HEK293 (cell line): ENCODE measurements around the gene CCNL1.

Experiments
- CTCF ChIA-PET: fragments of 350-600 bp; formaldehyde crosslinking; extraction: SDS; loops from one replicate; lab custom pipeline; 2021; ENCODE audit warnings: antibody characterized with exemption; lab: Yijun Ruan, JAX
- POLR2A ChIA-PET: fragments of 300-600 bp; formaldehyde crosslinking; extraction: SDS; loops from one replicate; lab custom pipeline; 2020; ENCODE audit warnings: antibody characterized with exemption, inconsistent platforms; lab: Yijun Ruan, JAX
- H3K27ac ChIP-seq: fragments of 200-500 bp; sonication (Bioruptor generic); 2 replicates; pipeline ENCODE4 v1.5.1; 2014; ENCODE audit warnings: low read depth, low read length, control low read depth, inconsistent platforms; ENCODE audit errors: extremely low read depth
- H3K36me3 ChIP-seq, 2 experiments: fragments of 200-500 bp in 1 of 2; sonication (Bioruptor generic) in 1 of 2; 1 replicate in 1 of 2; 2 replicates in 1 of 2; pipeline ENCODE4 v1.5.1; 2014 to 2017; ENCODE audit warnings: inconsistent platforms in 2 of 2, low read length in 2 of 2; ENCODE audit not compliant: control insufficient read depth in 2 of 2, insufficient read depth in 1 of 2
- H3K4me1 ChIP-seq: fragments of 200-500 bp; sonication (Bioruptor generic); 2 replicates; pipeline ENCODE4 v1.5.1; 2014; ENCODE audit warnings: mild to moderate bottlenecking, low read length, inconsistent platforms; ENCODE audit not compliant: control insufficient read depth, insufficient read depth
- H3K4me3 ChIP-seq: 2 replicates; pipeline ENCODE4 v1.5.1; 2011; ENCODE audit warnings: low read depth, mild to moderate bottlenecking, control low read depth, low read length, moderate library complexity
- H3K9me3 ChIP-seq: fragments of 200-500 bp; sonication (Bioruptor generic); 2 replicates; pipeline ENCODE4 v1.5.1; 2014; ENCODE audit warnings: low read depth, low read length, inconsistent platforms; ENCODE audit not compliant: control insufficient read depth, insufficient read depth
- BCL11A ChIP-seq: fragments of 450-650 bp; formaldehyde crosslinking; IDR thresholded peaks from 2 replicates; pipeline ENCODE4 v1.5.1; 2016; ENCODE audit warnings: low read depth, missing biosample characterization, missing genetic modification characterization
- BCL11B ChIP-seq: fragments of 450-650 bp; formaldehyde crosslinking; IDR thresholded peaks from 2 replicates; pipeline ENCODE4 v1.5.1; 2016; ENCODE audit warnings: low read depth, missing biosample characterization, missing genetic modification characterization
- EGR2 ChIP-seq: fragments of 450-650 bp; formaldehyde crosslinking; IDR thresholded peaks from 2 replicates; pipeline ENCODE4 v1.5.1; 2016; ENCODE audit warnings: low read depth, missing biosample characterization, missing genetic modification characterization
- FEZF1 ChIP-seq: fragments of 450-650 bp; formaldehyde crosslinking; IDR thresholded peaks from 2 replicates; pipeline ENCODE4 v1.5.1; 2016; ENCODE audit warnings: missing biosample characterization, missing genetic modification characterization
- IKZF3 ChIP-seq: fragments of 450-650 bp; IDR thresholded peaks from 2 replicates; pipeline ENCODE4 v1.5.0; 2018; ENCODE audit warnings: missing biosample characterization, mild to moderate bottlenecking, missing genetic modification characterization, moderate library complexity
- MZF1 ChIP-seq: fragments of 450-650 bp; formaldehyde crosslinking; IDR thresholded peaks from 2 replicates; pipeline ENCODE4 v1.5.1; 2017; ENCODE audit warnings: missing biosample characterization, missing genetic modification characterization, borderline replicate concordance
- ZBTB11 ChIP-seq: fragments of 450-650 bp; formaldehyde crosslinking; conservative IDR thresholded peaks from 2 replicates; pipeline ENCODE4 v1.5.1; 2016; ENCODE audit warnings: low read depth, missing biosample characterization, missing genetic modification characterization
- ZBTB7A ChIP-seq: fragments of 450-650 bp; formaldehyde crosslinking; IDR thresholded peaks from 2 replicates; pipeline ENCODE4 v1.5.1; 2016; ENCODE audit warnings: low read depth, missing biosample characterization, missing genetic modification characterization
- ZNF148 ChIP-seq: fragments of 450-650 bp; formaldehyde crosslinking; IDR thresholded peaks from 2 replicates; pipeline ENCODE4 v1.5.0; 2017; ENCODE audit warnings: missing biosample characterization, missing genetic modification characterization, borderline replicate concordance
- ZNF23 ChIP-seq: fragments of 450-650 bp; formaldehyde crosslinking; IDR thresholded peaks from 2 replicates; pipeline ENCODE4 v1.5.1; 2016; ENCODE audit warnings: missing biosample characterization, missing genetic modification characterization, borderline replicate concordance
- ZNF292 ChIP-seq: fragments of 450-650 bp; formaldehyde crosslinking; IDR thresholded peaks from 2 replicates; pipeline ENCODE4 v1.5.1; 2016; ENCODE audit warnings: low read depth, missing biosample characterization, missing genetic modification characterization, borderline replicate concordance
- ZNF354C ChIP-seq: fragments of 450-650 bp; formaldehyde crosslinking; IDR thresholded peaks from 2 replicates; pipeline ENCODE4 v1.5.1; 2016; ENCODE audit warnings: missing biosample characterization, missing genetic modification characterization, low read depth, borderline replicate concordance
- ZNF624 ChIP-seq: fragments of 450-650 bp; formaldehyde crosslinking; IDR thresholded peaks from 2 replicates; pipeline ENCODE4 v1.5.1; 2017; ENCODE audit warnings: missing biosample characterization, missing genetic modification characterization
- ZNF658 ChIP-seq: fragments of 450-650 bp; formaldehyde crosslinking; IDR thresholded peaks from 2 replicates; pipeline ENCODE4; 2016; ENCODE audit warnings: missing biosample characterization, missing genetic modification characterization
- ZNF664 ChIP-seq: fragments of 450-650 bp; formaldehyde crosslinking; IDR thresholded peaks from 2 replicates; pipeline ENCODE4 v1.5.1; 2016; ENCODE audit warnings: missing biosample characterization, missing genetic modification characterization
- ZNF785 ChIP-seq: fragments of 450-650 bp; formaldehyde crosslinking; IDR thresholded peaks from 2 replicates; pipeline ENCODE4 v1.5.1; 2016; ENCODE audit warnings: missing biosample characterization, missing genetic modification characterization
- ZXDB ChIP-seq: fragments of 450-650 bp; formaldehyde crosslinking; IDR thresholded peaks from 2 replicates; pipeline ENCODE4 v1.5.1; 2016; ENCODE audit warnings: missing biosample characterization, missing genetic modification characterization
- TF ChIP-seq, protein P1 (sequence below): IDR thresholded peaks from 2 replicates; pipeline ENCODE4 v1.6.1; 2011; ENCODE audit warnings: mild to moderate bottlenecking, low read depth, low read length, borderline replicate concordance
- TF ChIP-seq, protein P2 (sequence below): fragments of 450-650 bp; formaldehyde crosslinking; IDR thresholded peaks from 2 replicates; pipeline ENCODE4 v1.5.1; 2016; ENCODE audit warnings: missing biosample characterization, missing genetic modification characterization

The CCNL1 gene

GRCh38 chr3:157126365-157126764, 33.6 kb downstream of the CCNL1 start:
- H3K27ac ChIP-seq, result no peak overlapping the region
- POLR2A ChIA-PET, result interaction anchor here (2.7 kb wide), 1 partner anchor 37 kb away, joined by 9 read pairs; no protein-coding TSS in a partner anchor
- no peak overlapping the region for H3K4me3 ChIP-seq
- H3K9me3 ChIP-seq, result no peaks in the 10 kb centered on the region
- H3K36me3 ChIP-seq, result no peaks in the 10 kb centered on the region
- no peaks in the 10 kb centered on the region for H3K4me1 ChIP-seq
- TF ChIP-seq ZNF23 (tag by site-specific recombination) (no peak), ZBTB7A (tag by site-specific recombination) (no peak), EGR2 (tag by site-specific recombination) (no peak), ZNF354C (no peak), MZF1 (tag by site-specific recombination) (no peak)
- TF ChIP-seq, protein P1, sequence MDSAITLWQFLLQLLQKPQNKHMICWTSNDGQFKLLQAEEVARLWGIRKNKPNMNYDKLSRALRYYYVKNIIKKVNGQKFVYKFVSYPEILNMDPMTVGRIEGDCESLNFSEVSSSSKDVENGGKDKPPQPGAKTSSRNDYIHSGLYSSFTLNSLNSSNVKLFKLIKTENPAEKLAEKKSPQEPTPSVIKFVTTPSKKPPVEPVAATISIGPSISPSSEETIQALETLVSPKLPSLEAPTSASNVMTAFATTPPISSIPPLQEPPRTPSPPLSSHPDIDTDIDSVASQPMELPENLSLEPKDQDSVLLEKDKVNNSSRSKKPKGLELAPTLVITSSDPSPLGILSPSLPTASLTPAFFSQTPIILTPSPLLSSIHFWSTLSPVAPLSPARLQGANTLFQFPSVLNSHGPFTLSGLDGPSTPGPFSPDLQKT, result no peak
- TF ChIP-seq, all 188 proteins: peak for 0
- CTCF ChIA-PET, result interaction anchor here (0.6 to 4.3 kb wide), 4 partner anchors 11 to 974 kb away, joined by 3 to 16 read pairs (median 4); no protein-coding TSS in a partner anchor

GRCh38 chr3:157125101-157125500, 34.8 kb downstream of the CCNL1 start:
- TF ChIP-seq ZNF664, result no peak
- TF ChIP-seq, protein P2, sequence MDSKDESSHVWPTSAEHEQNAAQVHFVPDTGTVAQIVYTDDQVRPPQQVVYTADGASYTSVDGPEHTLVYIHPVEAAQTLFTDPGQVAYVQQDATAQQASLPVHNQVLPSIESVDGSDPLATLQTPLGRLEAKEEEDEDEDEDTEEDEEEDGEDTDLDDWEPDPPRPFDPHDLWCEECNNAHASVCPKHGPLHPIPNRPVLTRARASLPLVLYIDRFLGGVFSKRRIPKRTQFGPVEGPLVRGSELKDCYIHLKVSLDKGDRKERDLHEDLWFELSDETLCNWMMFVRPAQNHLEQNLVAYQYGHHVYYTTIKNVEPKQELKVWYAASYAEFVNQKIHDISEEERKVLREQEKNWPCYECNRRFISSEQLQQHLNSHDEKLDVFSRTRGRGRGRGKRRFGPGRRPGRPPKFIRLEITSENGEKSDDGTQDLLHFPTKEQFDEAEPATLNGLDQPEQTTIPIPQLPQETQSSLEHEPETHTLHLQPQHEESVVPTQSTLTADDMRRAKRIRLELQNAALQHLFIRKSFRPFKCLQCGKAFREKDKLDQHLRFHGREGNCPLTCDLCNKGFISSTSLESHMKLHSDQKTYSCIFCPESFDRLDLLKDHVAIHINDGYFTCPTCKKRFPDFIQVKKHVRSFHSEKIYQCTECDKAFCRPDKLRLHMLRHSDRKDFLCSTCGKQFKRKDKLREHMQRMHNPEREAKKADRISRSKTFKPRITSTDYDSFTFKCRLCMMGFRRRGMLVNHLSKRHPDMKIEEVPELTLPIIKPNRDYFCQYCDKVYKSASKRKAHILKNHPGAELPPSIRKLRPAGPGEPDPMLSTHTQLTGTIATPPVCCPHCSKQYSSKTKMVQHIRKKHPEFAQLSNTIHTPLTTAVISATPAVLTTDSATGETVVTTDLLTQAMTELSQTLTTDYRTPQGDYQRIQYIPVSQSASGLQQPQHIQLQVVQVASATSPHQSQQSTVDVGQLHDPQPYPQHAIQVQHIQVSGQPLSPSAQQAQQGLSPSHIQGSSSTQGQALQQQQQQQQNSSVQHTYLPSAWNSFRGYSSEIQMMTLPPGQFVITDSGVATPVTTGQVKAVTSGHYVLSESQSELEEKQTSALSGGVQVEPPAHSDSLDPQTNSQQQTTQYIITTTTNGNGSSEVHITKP (tag by site-specific recombination), result peak; percentile 61
- Histone ChIP-seq H3K27ac (no peak overlapping the region), H3K36me3 (no peaks in the 10 kb centered on the region), H3K9me3 (no peaks in the 10 kb centered on the region), H3K4me1 (no peaks in the 10 kb centered on the region), H3K4me3 (no peak overlapping the region)
- POLR2A ChIA-PET, result interaction anchor here (2.7 kb wide), 1 partner anchor 36 kb away, joined by 9 read pairs; no protein-coding TSS in a partner anchor
- CTCF ChIA-PET, result interaction anchor here (0.6 to 4.3 kb wide), 5 partner anchors 12 to 1315 kb away, joined by 3 to 16 read pairs (median 3); no protein-coding TSS in a partner anchor

DNA sequence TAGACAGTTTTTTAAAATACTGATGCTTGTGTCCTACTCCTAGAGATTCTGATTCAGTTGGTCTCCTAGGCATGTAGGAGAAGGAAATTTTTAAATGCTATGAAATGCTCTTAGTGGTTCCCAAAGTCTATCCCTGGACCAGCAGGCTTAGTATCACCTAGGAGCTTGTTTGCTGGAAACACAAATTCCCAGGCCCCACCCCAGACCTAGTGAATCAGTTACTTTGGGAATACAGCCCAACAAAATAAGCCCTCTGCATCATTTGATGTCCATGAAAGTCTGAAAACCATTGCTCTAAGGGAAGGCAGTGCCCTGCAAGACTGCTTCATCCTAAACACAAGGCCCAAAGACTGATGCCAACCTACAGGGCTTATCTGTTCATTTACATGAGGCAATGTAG, 36.3 kb downstream of the CCNL1 start:
- H3K27ac ChIP-seq, result no peak overlapping the region
- POLR2A ChIA-PET, result interaction anchor here (0.6 to 2.2 kb wide), 2 partner anchors 35 to 75 kb away, joined by 4 to 6 read pairs; no protein-coding TSS in a partner anchor
- CTCF ChIA-PET, result interaction anchor here (1.4 to 1.8 kb wide), 2 partner anchors 9 to 14 kb away, joined by 7 read pairs; no protein-coding TSS in a partner anchor
- no peaks in the 10 kb centered on the region for H3K9me3 ChIP-seq
- H3K4me1 ChIP-seq, result no peaks in the 10 kb centered on the region
- no peaks in the 10 kb centered on the region for H3K36me3 ChIP-seq
- H3K4me3 ChIP-seq, result no peak overlapping the region
- TF ChIP-seq BCL11A (tag by site-specific recombination), result no peak
- TF ChIP-seq ZNF624, result no peak
- TF ChIP-seq ZBTB11 (tag by site-specific recombination), result no peak
- no peak for TF ChIP-seq ZNF785 (tag by site-specific recombination)
- no peak for TF ChIP-seq ZNF292 (tag by site-specific recombination)
- TF ChIP-seq ZNF148 (tag by site-specific recombination), result no peak
- no peak for TF ChIP-seq ZNF354C
- no peak for TF ChIP-seq ZNF658 (tag by site-specific recombination)
- no peak for TF ChIP-seq BCL11B (tag by site-specific recombination)
- TF ChIP-seq IKZF3, result no peak
- TF ChIP-seq FEZF1 (tag by site-specific recombination), result no peak
- TF ChIP-seq ZXDB (tag by site-specific recombination), result no peak
